ENCODE measurements around the gene KCNAB1.
"Not testable (repeated sequence)": the region's sequence is repeated elsewhere in the genome, so short reads cannot be mapped to it uniquely, and the experiment has no call there.

The KCNAB1 gene

DNA sequence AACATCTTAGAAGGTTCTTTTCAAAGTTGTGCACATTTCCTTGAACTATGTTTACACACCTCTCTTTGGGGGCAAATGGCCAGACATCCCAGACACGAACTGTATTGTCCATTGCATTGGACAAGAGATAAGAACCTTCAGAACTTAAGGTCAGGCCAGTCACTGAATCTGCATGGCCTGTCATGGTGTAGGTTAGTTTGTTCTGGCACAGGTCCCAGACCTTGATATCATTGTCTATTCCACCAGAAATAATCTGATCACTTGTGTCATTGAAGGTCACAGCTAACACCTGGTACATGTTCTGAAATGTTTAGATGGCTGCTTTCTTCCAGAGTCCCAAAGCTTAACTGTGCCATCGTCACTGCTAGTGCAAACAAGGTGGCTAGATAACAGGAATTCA lies 55.7 kb downstream of the KCNAB1 start:
- no peak for DNase-seq (ENCODE audit: low spot score)

GRCh38 chr3:156176629-156177210 lies 56.3 kb downstream of the KCNAB1 start:
- DNase-seq (ENCODE audit: low spot score) = no peak

DNA sequence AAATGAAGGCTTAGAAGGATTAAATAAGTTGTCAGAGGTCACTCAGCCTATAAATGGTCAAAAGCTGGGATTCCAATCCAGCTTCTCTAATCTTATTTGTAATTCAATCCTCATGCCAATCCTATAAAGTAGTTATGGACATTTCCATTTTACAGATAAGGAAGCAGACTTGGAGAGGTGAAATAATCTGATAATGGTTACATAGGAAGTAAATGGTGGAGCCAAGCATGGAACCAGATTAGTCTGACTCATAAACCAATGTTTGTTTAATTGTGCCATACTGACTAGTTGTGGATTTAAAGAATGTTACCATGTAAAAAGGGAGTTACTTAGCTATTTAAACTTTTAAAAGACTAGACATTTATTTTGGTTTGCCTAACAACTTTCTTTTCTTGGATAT lies 59.7 kb downstream of the KCNAB1 start:
- DNase-seq (ENCODE audit: low spot score) = no peak

- DNase-seq (ENCODE audit: low spot score) = no peak
These were observed 61.1 kb downstream of the KCNAB1 start for GRCh38 chr3:156181509-156181908.

GRCh38 chr3:156183396-156183795 lies 63.0 kb downstream of the KCNAB1 start:
- peak; percentile 53 for DNase-seq (ENCODE audit: low spot score)

- peak; percentile 59 for DNase-seq (ENCODE audit: low spot score)
These were observed 63.8 kb downstream of the KCNAB1 start for GRCh38 chr3:156184156-156184555.

DNA sequence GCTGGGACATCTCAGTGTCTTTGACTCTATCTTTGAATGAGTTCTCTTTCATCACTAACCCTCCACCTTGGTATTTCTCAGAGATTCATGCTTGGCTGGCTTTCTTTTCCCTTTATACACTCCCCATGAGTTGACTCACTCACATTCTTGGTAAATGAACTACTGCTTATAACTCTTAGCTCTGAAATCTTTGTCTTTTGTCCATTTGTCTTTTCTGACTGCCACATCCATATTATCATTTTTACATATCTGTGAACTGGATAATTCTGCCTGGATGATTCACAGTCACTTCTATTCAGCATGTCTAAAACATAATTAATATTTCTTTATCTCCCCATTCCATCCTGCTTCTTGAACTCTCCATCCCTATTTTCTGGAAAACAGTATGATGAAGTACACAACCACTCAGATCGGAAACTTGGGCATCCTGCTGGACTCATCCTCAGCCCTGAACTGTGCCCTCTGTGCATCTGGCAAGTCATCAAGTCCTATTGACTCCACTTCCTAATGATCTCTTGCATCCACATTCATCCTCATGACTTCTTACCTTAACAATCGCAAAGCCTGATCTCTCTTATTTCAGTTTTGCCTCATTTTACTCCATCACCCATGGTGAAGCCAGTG lies 66.9 kb downstream of the KCNAB1 start:
- no peak for DNase-seq (ENCODE audit: low spot score)

DNA sequence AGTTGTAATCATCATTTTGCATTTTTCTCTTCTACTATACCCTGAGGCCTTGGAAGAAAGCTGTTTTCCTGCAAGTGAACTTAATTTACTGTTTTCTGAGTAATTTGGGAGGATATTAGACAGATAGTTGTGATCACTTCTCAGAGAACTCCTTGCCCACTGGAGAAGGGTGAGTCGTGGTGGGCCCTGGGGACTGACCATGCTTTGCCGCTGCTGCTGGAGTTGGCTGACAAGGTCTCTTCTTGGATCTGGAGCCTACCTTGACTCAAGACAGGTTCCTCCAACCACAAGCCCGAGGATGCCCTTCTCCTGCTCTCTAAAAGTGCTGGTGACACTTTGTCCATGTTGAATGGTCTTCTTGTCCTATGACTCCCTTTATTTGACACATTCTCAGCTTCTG lies 68.4 kb downstream of the KCNAB1 start:
- DNase-seq (ENCODE audit: low spot score) = no peak

GRCh38 chr3:156189927-156190326 lies 69.5 kb downstream of the KCNAB1 start:
- DNase-seq (ENCODE audit: low spot score) = no peak

- DNase-seq (ENCODE audit: low spot score) = not testable (repeated sequence)
These were observed 74.6 kb downstream of the KCNAB1 start for GRCh38 chr3:156194945-156195344.

DNA sequence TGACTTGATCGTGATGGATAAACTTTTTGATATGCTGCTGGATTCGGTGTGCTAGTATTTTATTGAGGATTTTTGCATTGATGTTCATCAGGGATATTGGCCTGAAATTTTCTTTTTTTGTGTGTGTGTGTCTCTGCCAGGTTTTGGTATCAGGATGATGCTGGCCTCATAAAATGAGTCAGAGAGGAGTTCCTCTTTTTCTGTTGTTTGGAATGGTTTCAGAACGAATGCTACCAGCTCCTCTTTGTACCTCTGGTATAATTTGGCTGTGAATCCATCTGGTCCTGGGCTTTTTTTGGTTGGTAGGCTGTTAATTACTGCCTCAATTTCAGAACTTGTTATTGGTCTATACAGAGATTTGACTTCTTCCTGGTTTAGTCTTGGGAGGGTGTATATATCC lies 76.8 kb downstream of the KCNAB1 start:
- not testable (repeated sequence) for DNase-seq (ENCODE audit: low spot score)

DNA sequence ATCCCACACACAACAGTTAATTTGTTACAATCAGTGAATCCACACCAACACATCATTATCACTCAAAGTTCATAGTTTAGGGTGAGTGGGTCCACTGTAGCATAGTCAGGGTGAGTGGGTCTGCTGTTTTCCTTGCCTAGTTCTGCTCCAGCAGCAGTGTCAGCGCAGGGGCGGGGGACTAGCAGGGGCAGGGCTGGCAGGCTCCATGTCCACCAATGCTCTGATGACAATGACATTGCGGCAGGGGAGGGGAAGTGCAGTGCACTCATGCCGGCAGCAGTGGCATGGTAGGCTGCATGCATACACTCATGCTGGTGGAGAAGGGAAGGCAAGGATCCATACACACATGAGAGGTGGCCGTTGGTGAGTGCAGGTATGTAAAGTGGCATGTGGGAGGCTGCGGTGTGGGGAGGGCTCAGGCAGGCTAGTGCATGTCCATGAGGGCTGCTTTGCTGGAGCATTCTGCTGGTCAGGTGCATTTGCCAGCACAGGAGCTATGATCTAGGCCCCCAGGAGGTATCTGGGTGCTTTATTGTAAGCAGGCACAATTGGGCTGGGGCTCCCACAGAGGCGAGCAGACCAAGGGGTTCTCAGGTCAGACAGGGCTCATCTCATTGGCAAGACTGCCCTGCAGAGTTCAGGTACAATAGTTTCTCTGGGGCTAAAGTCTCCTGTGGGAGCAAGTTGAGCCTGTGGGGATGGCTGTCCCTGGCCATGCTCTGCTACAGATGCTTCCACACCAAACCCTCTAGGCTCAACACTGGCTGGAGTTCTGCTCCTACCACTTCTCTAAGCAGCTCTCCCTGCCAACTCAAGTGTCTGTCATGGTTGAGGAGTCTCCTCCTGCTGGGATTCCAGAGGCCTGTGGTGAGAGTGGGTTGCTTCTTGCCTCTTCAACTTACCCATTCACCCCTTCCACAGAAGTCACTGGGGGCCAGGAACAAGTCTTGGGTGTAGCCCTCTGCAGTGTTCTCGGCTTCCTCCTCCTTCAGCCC lies 81.3 kb downstream of the KCNAB1 start:
- no peak for DNase-seq (ENCODE audit: low spot score)

DNA sequence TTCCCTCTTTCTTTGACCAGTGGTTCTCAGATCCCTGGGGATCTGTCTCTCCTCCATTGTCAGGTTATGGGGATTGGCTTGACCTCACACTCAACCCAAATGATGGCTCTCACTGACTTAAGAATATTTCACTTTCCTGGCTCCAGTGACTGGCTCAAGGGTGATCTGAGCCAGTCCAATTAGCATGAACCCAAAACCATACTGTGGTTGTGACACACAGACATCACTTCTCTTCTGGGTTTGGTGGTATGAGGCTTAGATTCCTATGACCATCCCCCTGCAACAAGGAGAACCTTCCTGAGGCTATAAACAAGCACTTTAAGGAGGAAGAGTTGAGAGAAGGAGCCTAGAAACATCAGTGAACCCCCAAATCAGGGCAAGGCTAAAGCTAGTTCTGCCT lies 85.8 kb downstream of the KCNAB1 start:
- no peak for DNase-seq (ENCODE audit: low spot score)

DNA sequence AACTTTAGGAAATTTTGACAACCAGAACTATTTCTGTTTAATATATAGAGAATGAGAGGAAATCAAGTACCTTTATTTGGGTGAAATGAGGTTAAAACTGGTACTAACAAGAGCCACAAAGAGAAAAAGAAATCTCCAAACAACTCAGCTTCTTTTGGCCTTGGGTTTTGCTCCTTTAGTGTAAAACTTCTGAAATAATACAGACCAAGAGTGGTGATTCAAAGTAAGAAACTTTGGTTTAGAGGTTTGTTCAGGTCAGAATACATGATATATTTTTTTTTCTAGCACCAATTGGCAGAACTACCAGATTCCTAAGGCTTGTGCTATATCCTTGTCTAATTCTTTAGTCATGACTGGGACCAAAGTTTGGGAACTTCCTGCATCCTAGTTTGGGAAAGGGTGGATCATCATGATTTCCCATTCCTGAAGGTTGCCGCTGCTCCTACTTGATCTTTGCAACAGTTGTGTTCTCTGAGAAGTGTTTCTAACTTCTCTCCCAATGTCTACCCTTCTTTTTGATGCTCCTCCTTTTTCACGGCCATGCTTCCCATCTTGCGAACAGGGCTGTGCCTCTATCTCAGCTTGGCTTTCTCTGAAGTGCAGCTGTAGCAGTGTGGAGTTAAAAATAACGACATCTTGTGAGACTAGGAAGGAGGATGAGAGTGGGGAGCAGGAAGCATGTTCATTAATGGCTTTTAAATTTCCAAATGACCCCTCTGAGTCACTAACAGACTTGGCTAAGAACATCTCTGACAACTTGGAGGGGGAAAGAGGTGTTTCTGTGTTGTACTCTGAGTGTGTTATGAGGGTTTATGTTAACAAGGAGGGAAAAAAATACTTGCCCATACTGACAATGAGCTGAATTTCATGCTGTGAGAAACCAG lies 87.7 kb downstream of the KCNAB1 start:
- no peak for DNase-seq (ENCODE audit: low spot score)

- DNase-seq (ENCODE audit: low spot score) = no peak
These were observed 89.4 kb downstream of the KCNAB1 start for GRCh38 chr3:156209631-156210335.

DNA sequence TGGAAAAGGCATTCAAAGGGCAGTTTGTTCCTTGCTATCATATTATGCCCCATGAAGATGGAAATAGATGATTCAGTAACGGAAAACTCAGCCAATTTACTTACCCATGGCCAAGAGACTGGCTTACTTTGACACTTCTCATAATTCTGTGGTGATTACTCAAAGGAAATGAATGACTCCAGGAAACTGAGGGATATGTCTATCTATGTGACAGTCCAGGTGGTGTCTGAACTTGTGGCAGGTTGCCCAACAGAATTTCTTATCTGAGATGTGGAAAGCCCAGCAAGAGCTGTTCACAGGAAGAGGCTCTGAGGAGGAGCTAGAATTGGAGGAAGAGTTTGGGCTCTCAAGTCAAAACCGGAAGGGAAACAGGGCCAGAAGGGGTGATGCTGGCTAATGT lies 91.2 kb downstream of the KCNAB1 start:
- no peak for DNase-seq (ENCODE audit: low spot score)

DNA sequence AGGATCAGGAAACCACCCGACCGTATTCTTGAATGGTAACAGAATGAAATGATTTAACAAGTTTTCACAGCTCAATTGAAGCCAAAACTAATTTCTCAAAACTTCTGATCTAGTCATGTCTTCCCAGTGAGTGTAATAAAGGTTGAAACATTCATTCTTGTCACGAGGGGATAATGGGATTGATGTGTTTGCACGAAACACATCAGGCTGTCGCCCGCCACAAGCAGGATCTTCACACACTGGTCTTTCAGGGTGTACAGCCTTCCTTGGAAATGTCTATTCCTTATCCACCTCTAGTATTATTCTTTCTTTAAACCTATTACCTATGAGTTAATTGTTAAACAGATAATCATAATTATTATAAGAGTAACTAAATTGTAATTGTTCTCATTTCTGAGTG lies 94.3 kb downstream of the KCNAB1 start:
- no peak for DNase-seq (ENCODE audit: low spot score)

DNA sequence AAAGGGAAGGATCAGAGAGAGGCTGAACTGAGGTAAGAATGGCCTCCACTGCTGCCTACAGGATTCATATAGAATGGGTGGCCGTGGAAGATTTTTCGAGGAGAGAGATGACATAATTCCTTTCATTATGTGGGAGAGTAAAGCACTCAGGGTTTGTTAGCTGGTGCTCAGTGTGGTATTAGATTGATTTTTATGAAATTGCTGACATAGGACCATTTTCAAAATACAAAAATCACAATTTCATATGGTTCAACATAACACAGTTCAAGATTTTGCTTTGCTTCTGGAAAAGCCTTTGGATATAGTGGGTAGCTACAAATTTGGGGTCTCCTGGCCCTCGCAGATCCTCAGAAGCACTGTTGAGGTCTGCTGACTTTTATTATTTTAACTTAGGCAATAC lies 95.4 kb downstream of the KCNAB1 start:
- no peak for DNase-seq (ENCODE audit: low spot score)

GRCh38 chr3:156216216-156216615 lies 95.8 kb downstream of the KCNAB1 start:
- peak; percentile 71 for DNase-seq (ENCODE audit: low spot score)

DNA sequence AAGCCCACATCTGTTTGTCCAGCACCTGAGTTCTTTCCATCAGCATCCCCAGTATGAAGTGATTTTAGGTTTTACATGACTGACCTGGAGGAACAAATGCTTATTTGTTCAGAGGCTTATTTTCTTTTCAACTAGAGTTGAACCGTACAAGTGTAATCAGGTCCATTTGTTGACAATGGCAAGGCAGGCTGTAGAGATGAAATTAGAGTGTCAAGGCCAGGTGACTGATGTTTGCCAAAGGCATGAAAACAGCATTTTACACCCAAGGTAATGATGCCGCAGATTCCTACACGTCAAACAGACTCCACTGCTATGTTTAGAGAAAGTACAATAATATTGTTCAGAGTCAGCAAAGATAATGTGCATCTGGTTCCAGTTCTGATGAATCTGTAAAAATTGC lies 96.5 kb downstream of the KCNAB1 start:
- peak; percentile 81 for DNase-seq (ENCODE audit: low spot score)

- DNase-seq (ENCODE audit: low spot score) = no peak
These were observed 97.4 kb downstream of the KCNAB1 start for GRCh38 chr3:156217674-156218352.

Data from cerebellar cortex (tissue), 1 donor.